Astrocyte of the spinal cord (primary cell): Measurements from ENCODE around the gene MSI2.

Source experiments
- DNase-seq: peaks from one replicate; pipeline ENCODE4 v3.0.0; 2011; ENCODE audit warnings: low read depth, low spot score
- H3K4me3 ChIP-seq: 2 replicates; pipeline ENCODE4 v1.5.1; 2011; ENCODE audit warnings: low read depth, mild to moderate bottlenecking, low read length, moderate library complexity
- CTCF ChIP-seq: IDR thresholded peaks from 2 replicates; pipeline ENCODE4 v1.5.1; 2012; ENCODE audit warnings: low read depth, mild to moderate bottlenecking, low read length, inconsistent platforms
- in situ Hi-C: cut with HindIII; loops from 2 replicates; pipeline ENCODE4 v1.10.0; 2017; ENCODE audit warnings: low sequenced_read_pairs

MSI2 gene

DNA sequence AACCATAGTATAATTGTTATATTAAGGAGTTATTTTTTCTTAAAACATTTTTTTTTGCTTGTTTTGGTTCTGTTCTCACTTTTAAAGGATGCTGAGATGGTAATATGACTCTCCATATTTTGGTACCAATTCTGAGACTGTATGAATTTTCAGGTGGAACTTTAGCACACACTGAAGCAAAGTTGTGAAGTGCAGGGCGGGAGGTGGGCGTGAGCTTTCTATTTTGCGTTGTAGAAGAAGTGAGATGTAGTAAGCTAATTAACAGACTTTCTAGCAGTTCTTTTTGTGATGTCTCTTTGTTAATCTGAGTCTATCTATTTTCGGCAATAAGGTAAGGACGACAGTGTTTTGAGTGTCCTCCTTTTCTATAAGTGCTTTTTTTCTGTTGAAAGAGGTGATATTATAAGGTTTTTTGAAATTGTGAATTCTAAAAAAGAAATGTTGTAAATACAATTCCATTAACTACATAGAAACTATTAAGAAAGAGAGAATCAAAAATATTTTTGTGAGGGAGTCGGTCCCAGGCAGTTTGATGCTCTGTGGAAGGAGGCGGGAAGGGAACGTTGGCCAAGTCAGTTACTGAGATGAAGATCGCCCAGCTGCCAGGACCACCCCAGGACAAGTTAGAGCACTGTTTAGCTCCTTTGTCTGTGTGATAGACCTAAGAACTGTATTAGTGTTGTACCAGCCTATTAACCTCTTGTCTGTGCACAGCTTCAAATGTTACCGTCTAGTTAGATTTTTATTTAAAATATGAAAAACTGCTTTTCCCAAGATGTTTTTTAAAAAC is 423.8 kb downstream of the MSI2 start:
- in situ Hi-C loops = no loop called here
- TF ChIP-seq CTCF = no peak
- H3K4me3 ChIP-seq = no peak overlapping the region
- no peak for DNase-seq

- no peak for TF ChIP-seq CTCF
- in situ Hi-C loops = no loop called here
- no peak overlapping the region for H3K4me3 ChIP-seq
- DNase-seq = no peak
These were observed 426.4 kb downstream of the MSI2 start for GRCh38 chr17:57682701-57683100.

DNA sequence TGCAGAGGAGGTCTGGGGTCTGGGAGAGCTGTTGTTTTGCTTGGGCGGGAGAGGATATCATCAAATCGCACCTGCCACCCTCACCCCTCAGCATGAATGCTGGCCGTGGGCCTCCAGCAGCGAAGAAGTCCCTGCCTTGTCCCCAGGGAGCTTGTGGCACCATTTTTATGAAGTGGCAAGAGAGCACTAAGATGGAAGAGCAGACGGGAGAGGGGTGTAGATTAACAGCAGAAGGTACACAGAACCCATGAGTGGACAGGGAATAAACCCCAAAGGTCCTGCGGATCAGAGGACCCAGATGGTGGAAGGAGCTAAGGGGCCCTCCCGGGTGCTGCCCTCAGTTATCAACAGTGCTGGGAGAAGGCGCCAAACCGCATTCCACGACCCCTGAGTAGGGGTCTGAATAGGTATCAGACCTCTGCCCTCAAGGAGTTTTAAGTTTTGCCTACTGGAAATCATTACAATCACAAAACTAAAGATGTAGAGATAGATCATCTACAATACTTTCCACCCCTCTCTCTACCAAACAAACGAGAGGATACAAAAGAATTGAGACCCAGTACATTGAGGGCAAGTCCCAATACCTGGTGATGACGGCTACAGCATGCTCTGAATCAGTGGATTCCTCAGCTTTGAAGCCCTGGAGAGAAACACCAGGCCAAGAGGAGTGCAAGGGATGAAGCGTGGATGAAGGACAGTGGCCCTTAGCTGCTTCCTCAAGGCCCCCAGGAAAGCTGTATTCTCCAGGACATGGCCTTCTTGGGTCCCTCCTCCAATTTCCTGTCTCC is 428.6 kb downstream of the MSI2 start:
- no peak overlapping the region for H3K4me3 ChIP-seq
- DNase-seq = no peak
- in situ Hi-C loops = no loop called here
- no peak for TF ChIP-seq CTCF

DNA sequence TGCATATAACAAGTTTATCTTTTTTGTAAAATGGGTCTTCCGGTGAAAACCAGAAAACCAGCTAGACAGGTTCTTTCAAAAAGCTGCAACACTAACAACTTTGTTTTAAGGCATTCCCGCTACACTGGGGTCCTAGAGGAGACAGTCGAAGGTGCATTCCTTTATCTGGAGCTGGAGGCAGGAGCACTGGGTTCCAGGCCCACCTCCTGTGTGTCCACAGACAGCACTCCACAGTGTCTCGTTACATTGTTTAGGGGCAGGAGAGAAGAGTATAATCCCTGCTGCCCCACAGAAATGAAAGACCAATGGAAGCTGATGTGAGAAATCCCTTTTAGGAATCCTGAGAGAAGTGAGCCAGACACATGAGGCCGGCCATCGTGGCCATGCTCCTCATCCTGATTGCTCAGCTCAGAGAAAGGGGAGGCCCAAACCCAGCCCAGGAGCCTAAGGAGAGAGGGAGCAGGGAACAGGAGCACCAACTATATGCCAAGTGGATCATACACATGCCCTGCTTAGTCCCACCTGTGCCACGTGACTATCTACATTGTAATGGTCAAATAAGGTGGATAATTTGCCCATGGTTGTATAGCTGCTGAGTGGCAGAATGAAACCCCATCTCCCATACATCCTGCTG is 429.3 kb downstream of the MSI2 start:
- no peak overlapping the region for H3K4me3 ChIP-seq
- TF ChIP-seq CTCF = no peak
- in situ Hi-C loops = no loop called here
- DNase-seq = no peak

DNA sequence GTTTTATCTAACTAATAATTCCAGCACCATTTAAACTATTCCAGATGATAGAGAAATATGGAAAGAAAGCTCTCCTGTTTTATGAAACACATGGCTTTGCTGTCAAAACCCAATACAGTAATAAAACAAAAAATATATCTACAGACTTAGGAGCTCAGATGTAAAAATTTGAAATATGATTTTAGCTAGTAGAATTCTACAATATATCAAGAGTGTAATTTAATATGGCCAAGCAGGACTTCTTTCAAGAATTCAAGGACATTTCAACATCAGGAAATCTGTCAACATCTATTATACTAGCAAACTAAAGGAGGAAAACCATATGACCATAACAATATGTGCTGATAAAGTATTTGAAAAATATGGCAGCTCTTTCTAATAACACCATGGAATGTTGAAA is 431.3 kb downstream of the MSI2 start:
- H3K4me3 ChIP-seq = no peak overlapping the region
- no peak for TF ChIP-seq CTCF
- no peak for DNase-seq
- in situ Hi-C loops = no loop called here

DNA sequence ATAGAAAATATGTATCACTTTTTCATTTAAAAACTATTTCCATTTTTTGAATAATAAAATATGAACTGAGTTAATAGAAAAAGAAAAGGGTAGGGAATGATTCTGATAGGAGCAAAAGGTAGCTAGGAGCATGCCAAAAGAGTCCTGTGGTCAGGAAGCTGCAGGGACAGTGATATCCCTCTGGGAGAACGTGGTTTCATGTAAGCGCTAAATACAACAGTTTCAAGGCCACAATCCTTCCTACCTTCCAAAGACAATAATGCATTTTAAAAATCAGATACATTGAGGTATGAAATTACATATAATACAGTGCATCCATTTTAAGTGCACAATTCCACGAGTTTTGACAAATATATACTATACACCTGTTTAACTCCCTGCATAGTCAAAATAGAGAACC is 432.9 kb downstream of the MSI2 start:
- no peak overlapping the region for H3K4me3 ChIP-seq
- in situ Hi-C loops = no loop called here
- no peak for DNase-seq
- TF ChIP-seq CTCF = no peak
